IPS-NIHi7 (cell line): ENCODE data around the gene JMJD1C.
"Not testable (repeated sequence)": the region's sequence is repeated elsewhere in the genome, so short reads cannot be mapped to it uniquely, and the experiment has no call there.

Experiments used
- DNase-seq: peaks from one replicate; pipeline ENCODE4 v3.0.0; 2012; ENCODE audit warnings: mixed read lengths; ENCODE audit errors: extremely low spot score

Gene JMJD1C

DNA sequence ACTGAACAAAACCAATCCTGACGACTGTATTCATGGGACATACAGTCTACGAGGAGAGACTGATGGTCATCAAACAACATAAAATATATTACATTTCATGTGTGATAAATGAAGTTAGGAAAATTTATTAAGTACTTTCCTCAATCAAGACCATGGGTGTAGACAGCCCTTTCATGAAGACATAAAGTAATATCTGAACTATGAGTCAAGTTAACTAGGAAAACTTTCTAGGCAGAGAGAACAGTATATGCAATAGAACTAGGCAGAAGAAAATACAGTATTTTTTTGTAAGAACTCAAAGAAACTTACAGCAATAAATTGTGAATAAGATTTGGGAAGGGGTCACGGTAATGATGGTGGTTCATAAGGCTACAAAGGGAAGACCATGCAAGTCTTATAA lies 112.8 kb downstream of the JMJD1C start:
- DNase-seq, result no peak

- no peak for DNase-seq
Measured at GRCh38 chr10:63348245-63348850, 117.4 kb downstream of the JMJD1C start.

- no peak for DNase-seq
Measured at GRCh38 chr10:63346015-63346441, 119.7 kb downstream of the JMJD1C start.

GRCh38 chr10:63344269-63344668 lies 121.5 kb downstream of the JMJD1C start:
- DNase-seq, result no peak

GRCh38 chr10:63343476-63343875 lies 122.3 kb downstream of the JMJD1C start:
- no peak for DNase-seq

DNA sequence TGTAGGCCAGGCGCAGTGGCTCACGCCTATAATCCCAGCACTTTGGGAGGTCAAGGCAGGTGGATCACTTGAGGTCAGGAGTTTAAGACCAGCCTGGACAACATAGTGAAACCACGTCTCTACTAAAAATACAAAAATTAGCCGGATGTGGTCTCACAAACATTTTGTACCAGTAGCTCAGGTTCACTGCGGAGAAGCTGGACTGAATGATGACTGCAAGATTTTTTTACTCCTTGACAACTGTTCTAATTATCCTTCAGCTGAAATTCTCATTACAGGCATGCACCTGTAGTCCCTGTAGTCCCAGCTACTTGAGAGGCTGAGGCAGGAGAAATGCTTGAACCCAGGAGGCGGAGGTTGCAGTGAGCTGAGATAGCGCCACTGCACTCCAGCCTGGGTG lies 126.1 kb downstream of the JMJD1C start:
- not testable (repeated sequence) for DNase-seq

- no peak for DNase-seq
Measured at GRCh38 chr10:63337455-63338251, 128.1 kb downstream of the JMJD1C start.

DNA sequence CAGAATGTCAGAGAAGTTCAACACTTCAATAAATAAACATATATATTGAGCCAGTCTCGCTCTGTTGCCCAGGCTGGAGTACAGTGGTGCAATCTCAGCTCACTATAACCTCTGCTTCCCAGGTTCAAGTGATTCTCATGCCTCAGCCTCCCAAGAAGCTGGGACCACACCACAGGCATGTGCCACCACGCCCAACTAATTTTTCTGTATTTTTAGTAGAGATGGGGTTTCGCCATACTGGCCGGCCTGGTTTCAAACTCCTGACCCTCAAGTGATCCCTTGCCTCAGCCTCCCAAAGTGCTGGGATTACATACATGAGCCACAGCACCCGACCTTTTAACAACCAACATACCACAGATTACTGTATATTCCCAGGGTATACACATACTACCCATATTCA lies 134.2 kb downstream of the JMJD1C start:
- DNase-seq, result no peak

DNA sequence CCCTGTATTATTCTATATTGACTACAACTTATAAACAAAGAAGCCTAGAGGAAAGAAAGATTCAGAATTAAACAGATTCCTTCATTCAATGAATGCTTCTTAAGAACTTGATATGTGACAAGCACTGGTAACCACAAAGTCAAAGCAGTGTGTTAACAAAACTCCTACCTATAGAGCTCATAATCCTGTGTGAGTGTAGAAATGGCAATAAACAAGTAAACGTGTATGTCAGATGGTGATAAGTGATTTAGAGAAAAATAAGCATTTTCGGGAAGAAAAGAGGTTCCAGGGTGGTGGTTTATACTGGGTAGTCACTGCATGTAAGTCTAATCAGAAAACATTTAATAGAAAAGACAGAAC lies 141.3 kb downstream of the JMJD1C start:
- no peak for DNase-seq

GRCh38 chr10:63323701-63324494 lies 141.9 kb downstream of the JMJD1C start:
- DNase-seq, result no peak

GRCh38 chr10:63320683-63321082 lies 145.1 kb downstream of the JMJD1C start:
- DNase-seq, result no peak

GRCh38 chr10:63319231-63319630 lies 146.5 kb downstream of the JMJD1C start:
- DNase-seq, result no peak

DNA sequence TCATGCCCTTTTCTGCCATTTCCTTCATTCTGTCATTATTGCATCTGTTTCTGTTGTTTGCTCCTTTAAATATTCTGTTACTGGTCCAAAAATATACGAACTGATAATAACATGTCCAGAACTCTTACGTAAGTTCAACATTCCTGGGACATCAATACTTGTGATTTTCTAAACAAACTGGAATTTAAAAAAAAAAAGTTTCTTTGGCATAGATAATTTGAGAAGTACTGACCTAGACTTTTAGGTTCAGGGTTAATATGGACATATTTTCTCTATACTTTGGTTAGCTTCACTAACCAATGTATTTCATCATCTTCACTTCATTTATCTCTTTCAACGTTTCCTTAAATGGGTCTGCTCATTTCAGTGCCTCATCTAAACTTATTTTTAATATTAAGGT lies 147.3 kb downstream of the JMJD1C start:
- no peak for DNase-seq

DNA sequence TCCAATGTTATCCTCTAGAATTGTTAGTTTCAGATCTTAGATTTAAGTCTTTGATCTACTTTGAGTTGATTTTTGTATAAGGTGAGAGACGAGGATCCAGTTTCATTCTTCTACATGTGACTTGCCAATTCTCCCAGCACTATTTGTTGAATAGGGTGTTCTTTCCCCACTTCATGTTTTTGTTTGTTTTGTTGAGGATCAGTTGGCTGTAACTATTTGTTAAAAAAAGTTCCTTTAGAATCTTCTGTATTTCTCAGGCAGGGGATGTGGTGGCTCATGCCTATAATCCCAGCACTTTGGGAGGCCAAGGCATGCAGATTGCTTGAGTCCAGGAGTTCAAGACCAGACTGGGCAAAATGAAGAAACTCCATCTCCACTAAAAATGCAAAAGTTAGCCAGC lies 151.8 kb downstream of the JMJD1C start:
- DNase-seq, result no peak

DNA sequence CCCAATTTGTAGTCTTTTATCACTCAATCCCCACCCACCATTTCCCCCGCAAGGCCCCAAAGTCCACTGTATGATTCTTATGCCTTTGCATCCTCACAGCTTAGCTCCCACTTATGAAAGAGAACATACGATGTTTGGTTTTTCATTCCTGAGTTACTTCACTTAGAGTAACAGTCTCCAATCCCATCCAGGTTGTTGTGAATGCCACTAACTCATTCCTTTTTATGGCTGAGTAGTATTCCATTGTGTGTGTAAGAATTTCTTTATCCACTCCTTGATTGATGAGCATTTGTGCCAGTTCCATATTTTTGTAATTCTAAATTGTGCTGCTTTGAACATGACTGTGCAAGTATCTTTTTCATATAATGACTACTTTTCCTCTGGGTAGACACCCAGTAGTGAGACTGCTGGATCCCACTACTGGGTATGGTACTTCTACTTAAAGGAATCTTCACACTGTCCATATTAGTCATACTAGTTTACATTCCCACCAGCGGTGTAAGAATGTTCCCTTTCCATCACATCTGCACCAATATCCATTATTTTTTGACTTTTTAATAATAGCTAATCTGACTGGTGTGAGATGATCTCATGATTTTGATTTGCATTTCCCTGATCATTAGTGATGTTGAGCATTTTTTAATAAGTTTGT lies 152.6 kb downstream of the JMJD1C start:
- no peak for DNase-seq

DNA sequence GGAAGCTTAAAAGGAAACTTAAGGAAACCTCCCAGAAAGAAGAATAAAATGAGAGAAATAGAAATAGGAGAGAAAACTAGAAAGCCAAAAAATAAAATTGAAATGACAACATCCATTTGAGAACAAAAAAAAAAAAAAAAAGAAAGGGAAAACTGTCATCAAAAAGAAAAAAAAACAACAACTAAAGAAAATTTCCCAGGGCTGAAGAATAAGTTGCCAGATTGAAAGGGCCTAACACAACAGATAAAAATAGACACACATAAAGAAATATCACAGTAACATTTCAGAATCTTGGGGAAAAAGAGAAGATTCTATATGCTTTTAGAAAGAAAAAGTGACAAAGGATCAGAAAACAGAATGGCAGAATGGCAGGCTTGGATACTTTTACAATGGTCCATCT lies 157.1 kb downstream of the JMJD1C start:
- no peak for DNase-seq

- no peak for DNase-seq
Measured at GRCh38 chr10:63304146-63304545, 161.6 kb downstream of the JMJD1C start.

DNA sequence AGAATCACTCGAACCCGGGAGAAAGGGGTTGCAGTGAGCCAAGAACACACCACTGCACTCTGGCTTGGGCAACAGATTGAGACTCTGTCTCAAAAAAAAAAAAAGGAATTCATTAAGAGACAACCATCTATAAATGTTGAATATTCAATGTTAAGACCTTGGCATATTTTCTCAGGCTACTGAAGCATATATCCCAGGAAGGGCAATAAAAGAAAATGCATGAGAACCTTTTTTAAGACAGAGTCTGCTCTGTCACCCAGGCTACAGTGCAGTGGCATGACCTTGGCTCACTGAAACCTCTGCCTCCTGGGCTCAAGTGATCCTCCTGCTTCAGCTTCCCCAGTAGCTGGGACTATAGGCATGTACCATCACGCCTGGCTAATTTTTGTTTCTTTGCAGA lies 165.0 kb downstream of the JMJD1C start:
- DNase-seq, result no peak

GRCh38 chr10:63297941-63298340 lies 167.8 kb downstream of the JMJD1C start:
- DNase-seq, result no peak

- DNase-seq, result no peak
Measured at GRCh38 chr10:63294781-63295180, 171.0 kb downstream of the JMJD1C start.

DNA sequence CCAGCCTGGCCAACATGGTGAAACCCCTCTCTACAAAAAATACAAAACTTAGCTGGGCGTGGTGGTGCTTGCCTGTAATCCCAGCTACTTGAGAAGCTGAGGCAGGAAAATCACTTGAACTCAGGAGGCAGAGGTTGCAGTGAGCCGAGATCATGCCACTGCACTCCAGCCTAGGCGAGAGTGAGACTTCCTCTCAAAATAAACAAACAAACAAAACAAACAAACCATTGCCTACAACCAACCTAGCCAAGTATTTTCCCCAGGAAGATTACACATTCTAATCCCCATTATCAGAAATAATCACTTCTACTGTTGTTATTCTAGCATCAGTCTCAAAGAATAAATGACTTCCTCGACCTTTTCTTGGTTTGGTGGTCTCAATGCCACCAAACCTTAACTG lies 172.9 kb downstream of the JMJD1C start:
- not testable (repeated sequence) for DNase-seq

DNA sequence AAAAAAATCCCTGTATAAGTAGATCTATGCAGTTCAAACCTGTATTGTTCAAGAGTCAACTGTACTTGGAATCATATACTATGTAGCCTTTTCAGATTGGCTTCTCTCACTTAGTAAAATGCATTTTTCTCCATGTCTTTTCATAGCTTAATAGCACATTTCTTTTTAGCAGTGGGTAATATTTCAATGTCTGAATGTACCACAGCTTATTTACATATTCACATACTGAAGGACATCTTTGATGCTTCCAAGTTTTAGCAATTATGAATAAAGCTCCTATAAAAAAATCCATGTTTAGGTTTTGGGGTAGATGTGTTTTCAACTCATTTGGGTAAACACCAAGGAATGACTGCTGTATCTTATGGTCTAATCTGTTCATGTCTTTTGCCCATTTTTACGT lies 177.6 kb downstream of the JMJD1C start:
- DNase-seq, result no peak
